ENCODE measurements around the gene ATP1A1.

The ATP1A1 gene

GRCh38 chr1:116368241-116368640, 4.8 kb upstream of the ATP1A1 start:
- Histone ChIP-seq H3K27me3 (ENCODE audit: low read length) (no peaks in the 10 kb centered on the region; the same call in 1 of the 2 replicates), H3K4me3 (ENCODE audit: insufficient read depth, low read length, poor library complexity, severe bottlenecking) (no peak overlapping the region), H3K9me3 (ENCODE audit: insufficient read depth, low read length) (no peaks in the 10 kb centered on the region), H3K27ac (ENCODE audit: low read depth, low read length) (no peak overlapping the region), H2AFZ (ENCODE audit: low read depth, low read length, severe bottlenecking) (no peak overlapping the region), H4K20me1 (ENCODE audit: low read depth, low read length) (no peaks in the 10 kb centered on the region), H3F3A (ENCODE audit: insufficient read depth) (no peaks in the 10 kb centered on the region), H3K4me2 (ENCODE audit: low read depth, low read length, poor library complexity, severe bottlenecking) (no peak overlapping the region), H3K9ac (ENCODE audit: low read length) (no peak overlapping the region), H3K36me3 (ENCODE audit: low read length) (no peaks in the 10 kb centered on the region), H3K9me2 (replicated peaks; ENCODE audit: insufficient read depth, low read length) (no peaks in the 10 kb centered on the region), H3K79me2 (ENCODE audit: insufficient read depth, low read length) (no peaks in the 10 kb centered on the region)
- TF ChIP-seq CTCF (IDR thresholded peaks at IDR 0.05; ENCODE audit: insufficient read depth, low read length, poor library complexity, severe bottlenecking), result no peak
- no peak for TF ChIP-seq EZH2phosphoT487 (conservative IDR thresholded peaks at IDR 0.05; ENCODE audit: low read length)

- Histone ChIP-seq H3K27me3 (ENCODE audit: low read length) (no peaks in the 10 kb centered on the region; the same call in 1 of the 2 replicates), H3K27ac (ENCODE audit: low read depth, low read length) (no peak overlapping the region), H3K36me3 (ENCODE audit: low read length) (no peaks in the 10 kb centered on the region), H3K79me2 (ENCODE audit: insufficient read depth, low read length) (peaks cover 11% of the 10 kb centered on the region; the same call in 1 of the 2 replicates), H3K9me2 (replicated peaks; ENCODE audit: insufficient read depth, low read length) (no peaks in the 10 kb centered on the region), H3K9ac (ENCODE audit: low read length) (no peak overlapping the region), H3K4me2 (ENCODE audit: low read depth, low read length, poor library complexity, severe bottlenecking) (no peak overlapping the region), H3K4me3 (ENCODE audit: insufficient read depth, low read length, poor library complexity, severe bottlenecking) (no peak overlapping the region), H4K20me1 (ENCODE audit: low read depth, low read length) (no peaks in the 10 kb centered on the region), H3F3A (ENCODE audit: insufficient read depth) (no peaks in the 10 kb centered on the region), H2AFZ (ENCODE audit: low read depth, low read length, severe bottlenecking) (no peak overlapping the region), H3K9me3 (ENCODE audit: insufficient read depth, low read length) (no peaks in the 10 kb centered on the region)
- TF ChIP-seq CTCF (IDR thresholded peaks at IDR 0.05; ENCODE audit: insufficient read depth, low read length, poor library complexity, severe bottlenecking) (no peak), EZH2phosphoT487 (conservative IDR thresholded peaks at IDR 0.05; ENCODE audit: low read length) (no peak)
Measured at GRCh38 chr1:116370181-116370580, 2.9 kb upstream of the ATP1A1 start.

- H3K4me2 ChIP-seq (ENCODE audit: low read depth, low read length, poor library complexity, severe bottlenecking), result no peak overlapping the region
- H3K9ac ChIP-seq (ENCODE audit: low read length), result no peak overlapping the region
- no peaks in the 10 kb centered on the region; the same call in 1 of the 2 replicates for H3K27me3 ChIP-seq (ENCODE audit: low read length)
- no peaks in the 10 kb centered on the region for H3K9me3 ChIP-seq (ENCODE audit: insufficient read depth, low read length)
- H3K27ac ChIP-seq (ENCODE audit: low read depth, low read length), result no peak overlapping the region
- no peak for TF ChIP-seq CTCF (IDR thresholded peaks at IDR 0.05; ENCODE audit: insufficient read depth, low read length, poor library complexity, severe bottlenecking)
- no peak for TF ChIP-seq EZH2phosphoT487 (conservative IDR thresholded peaks at IDR 0.05; ENCODE audit: low read length)
- H4K20me1 ChIP-seq (ENCODE audit: low read depth, low read length), result peaks cover 13% of the 10 kb centered on the region; the same call in 1 of the 2 replicates
- no peaks in the 10 kb centered on the region for H3K9me2 ChIP-seq (replicated peaks; ENCODE audit: insufficient read depth, low read length)
- no peaks in the 10 kb centered on the region for H3K36me3 ChIP-seq (ENCODE audit: low read length)
- no peak overlapping the region for H2AFZ ChIP-seq (ENCODE audit: low read depth, low read length, severe bottlenecking)
- H3K4me3 ChIP-seq (ENCODE audit: insufficient read depth, low read length, poor library complexity, severe bottlenecking), result no peak overlapping the region
- no peaks in the 10 kb centered on the region for H3F3A ChIP-seq (ENCODE audit: insufficient read depth)
- H3K79me2 ChIP-seq (ENCODE audit: insufficient read depth, low read length), result peaks cover 27% of the 10 kb centered on the region
Measured at GRCh38 chr1:116371752-116372151, 1.3 kb upstream of the ATP1A1 start.
